HEK293 (cell line): ENCODE data around the gene GMCL1.

Experiments used
- CTCF ChIP-seq: fragments of 450-650 bp; formaldehyde crosslinking; IDR thresholded peaks from 2 replicates; pipeline ENCODE4 v1.5.1; 2016; ENCODE audit warnings: missing biosample characterization, missing genetic modification characterization
- HOXA7 ChIP-seq: sonication (generic); formaldehyde crosslinking; IDR thresholded peaks from 2 replicates; pipeline ENCODE4 v1.8.1; 2022; ENCODE audit warnings: missing genetic modification reagents, borderline replicate concordance
- HOXD13 ChIP-seq: sonication (generic); formaldehyde crosslinking; IDR thresholded peaks from 2 replicates; pipeline ENCODE4 v1.8.0; 2022; ENCODE audit warnings: missing genetic modification reagents, borderline replicate concordance
- KLF9 ChIP-seq: fragments of 450-650 bp; formaldehyde crosslinking; IDR thresholded peaks from 2 replicates; pipeline ENCODE4 v1.5.1; 2016; ENCODE audit warnings: missing biosample characterization, missing genetic modification characterization, low read depth
- ZBTB26 ChIP-seq: fragments of 450-650 bp; formaldehyde crosslinking; optimal IDR thresholded peaks from 2 replicates; pipeline ENCODE3; 2016; ENCODE audit warnings: missing biosample characterization, mild to moderate bottlenecking, missing genetic modification characterization
- ZNF132 ChIP-seq: fragments of 450-650 bp; formaldehyde crosslinking; IDR thresholded peaks from 2 replicates; pipeline ENCODE4 v1.5.1; 2017; ENCODE audit warnings: missing biosample characterization, missing genetic modification characterization, borderline replicate concordance
- ZNF600 ChIP-seq: fragments of 450-650 bp; formaldehyde crosslinking; IDR thresholded peaks from 2 replicates; pipeline ENCODE4 v1.5.1; 2016; ENCODE audit warnings: missing biosample characterization, missing genetic modification characterization

- TF ChIP-seq HOXA7 (no peak), HOXD13 (CRISPR knock-in tag) (no peak), ZNF132 (tag by site-specific recombination) (no peak), CTCF (no peak), ZBTB26 (no peak), ZNF600 (tag by site-specific recombination) (no peak), KLF9 (tag by site-specific recombination) (no peak)
Measured at GRCh38 chr2:69811018-69811417, 18.4 kb upstream of the GMCL1 start.
